PFSK-1 (cell line): ENCODE data around the gene PLEKHO1.

ENCODE experiments used
- FOXP2 ChIP-seq: optimal IDR thresholded peaks from 2 replicates; pipeline ENCODE3; 2011; ENCODE audit warnings: borderline replicate concordance, control low read depth, inconsistent platforms; ENCODE audit not compliant: insufficient read depth; ENCODE audit errors: extremely low read length, extremely low read depth
- POLR2AphosphoS5 ChIP-seq: IDR thresholded peaks from 2 replicates; pipeline ENCODE4 v1.6.1; 2012; ENCODE audit warnings: low read depth, mild to moderate bottlenecking, control low read depth, low read length, moderate library complexity
- REST ChIP-seq, 2 experiments: IDR thresholded peaks; 2 replicates each; pipeline versions ENCODE4 v1.6.1 to v1.8.0; 2011 to 2012; ENCODE audit warnings: low read depth in 2 of 2, low read length in 2 of 2, control low read depth in 1 of 2, inconsistent platforms in 1 of 2, mild to moderate bottlenecking in 1 of 2, moderate library complexity in 1 of 2; ENCODE audit not compliant: insufficient read depth in 1 of 2
- SIN3A ChIP-seq: IDR thresholded peaks from 2 replicates; pipeline ENCODE4 v1.6.1; 2012; ENCODE audit warnings: mild to moderate bottlenecking, low read length, moderate library complexity, borderline replicate concordance; ENCODE audit not compliant: insufficient read depth
- TAF1 ChIP-seq: IDR thresholded peaks from 2 replicates; pipeline ENCODE4 v1.6.1; 2012; ENCODE audit warnings: low read length, control low read depth, borderline replicate concordance; ENCODE audit not compliant: insufficient read depth

The PLEKHO1 gene

DNA sequence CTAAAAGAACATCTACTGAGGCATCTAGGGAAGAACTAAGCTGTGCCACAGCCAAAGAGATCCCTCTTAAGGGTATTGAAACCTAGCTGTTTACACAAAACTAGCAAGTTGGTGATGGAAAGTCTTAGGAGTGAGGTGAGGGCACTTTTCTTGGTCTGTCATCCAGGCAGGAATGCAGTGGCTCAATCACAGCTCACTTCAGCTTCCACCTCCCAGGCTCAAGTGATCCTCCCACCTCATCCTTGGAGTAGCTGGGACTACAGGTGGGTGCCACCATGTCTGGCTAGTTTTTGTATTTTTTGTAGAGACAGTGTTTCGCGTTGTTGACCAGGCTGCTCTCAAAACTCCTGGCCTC, 2.4 kb downstream of the PLEKHO1 start:
- no peak for TF ChIP-seq TAF1

GRCh38 chr1:150152772-150153456, 3.2 kb downstream of the PLEKHO1 start:
- no peak for TF ChIP-seq TAF1
- no peak for TF ChIP-seq SIN3A
- TF ChIP-seq REST (IDR thresholded peaks at IDR 0.05; ENCODE audit: insufficient read depth in 1 of 2, low read depth in 2 of 2, low read length in 2 of 2), result no peak
- no peak for TF ChIP-seq POLR2AphosphoS5
- no peak for TF ChIP-seq FOXP2

DNA sequence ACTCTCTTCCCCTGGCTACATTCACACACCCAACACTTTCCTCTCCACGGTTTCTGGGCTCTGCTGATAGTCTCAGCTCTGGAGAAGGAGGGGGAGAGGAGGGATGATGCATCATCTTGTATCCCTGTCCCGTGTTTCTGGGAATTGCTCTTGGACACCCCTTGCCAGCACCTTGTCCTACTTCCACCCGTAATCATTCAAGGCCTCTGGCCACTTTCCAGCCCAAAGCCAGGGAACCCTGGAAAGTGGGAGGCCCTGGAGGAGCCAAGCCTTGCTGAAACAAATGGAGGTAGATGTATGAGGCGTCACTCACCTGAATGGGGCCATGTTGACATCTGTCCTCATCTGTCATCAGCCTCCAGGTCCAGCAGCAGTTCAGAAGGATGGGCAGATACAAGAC, 4.4 kb downstream of the PLEKHO1 start:
- TF ChIP-seq FOXP2, result no peak
- TF ChIP-seq SIN3A, result no peak

DNA sequence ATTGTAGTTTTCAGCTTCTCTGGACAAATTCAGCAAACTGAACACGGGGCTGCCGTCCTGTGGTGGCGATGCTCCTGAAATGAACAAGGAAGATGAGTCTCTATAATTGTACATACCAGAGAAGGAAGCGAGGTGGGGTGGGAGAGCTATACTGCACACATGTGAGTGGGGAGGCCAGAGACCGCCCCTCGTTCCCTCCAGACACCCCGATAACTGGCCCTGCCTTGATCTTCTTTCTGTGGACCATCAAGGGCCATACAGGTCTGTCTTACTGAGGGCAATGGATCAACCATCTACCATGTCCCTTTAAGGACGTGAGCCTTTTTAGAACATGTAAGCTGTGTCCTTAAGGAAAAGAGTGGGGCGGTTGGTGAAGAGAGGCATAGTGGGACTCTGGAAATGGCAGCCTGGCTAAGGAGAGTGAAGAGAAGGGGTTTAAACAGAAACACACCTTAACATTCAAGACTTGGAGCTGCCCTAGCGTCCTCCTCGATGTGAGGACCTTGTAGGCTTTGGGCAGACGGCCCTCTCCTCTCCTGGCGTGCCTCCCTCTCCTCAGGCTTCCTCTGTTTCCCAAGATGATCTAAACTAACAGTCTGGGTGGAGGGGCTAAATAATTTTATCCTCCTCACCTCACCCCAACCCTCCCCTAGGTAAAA, 5.8 kb downstream of the PLEKHO1 start:
- TF ChIP-seq SIN3A (no peak), POLR2AphosphoS5 (no peak), TAF1 (no peak), REST (IDR thresholded peaks at IDR 0.05; ENCODE audit: insufficient read depth in 1 of 2, low read depth in 2 of 2, low read length in 2 of 2) (no peak), FOXP2 (no peak)

- TF ChIP-seq POLR2AphosphoS5 (no peak), SIN3A (no peak), FOXP2 (no peak), REST (IDR thresholded peaks at IDR 0.05; ENCODE audit: insufficient read depth in 1 of 2, low read depth in 2 of 2, low read length in 2 of 2) (no peak), TAF1 (no peak)
These were observed 7.3 kb downstream of the PLEKHO1 start for GRCh38 chr1:150156868-150157603.

DNA sequence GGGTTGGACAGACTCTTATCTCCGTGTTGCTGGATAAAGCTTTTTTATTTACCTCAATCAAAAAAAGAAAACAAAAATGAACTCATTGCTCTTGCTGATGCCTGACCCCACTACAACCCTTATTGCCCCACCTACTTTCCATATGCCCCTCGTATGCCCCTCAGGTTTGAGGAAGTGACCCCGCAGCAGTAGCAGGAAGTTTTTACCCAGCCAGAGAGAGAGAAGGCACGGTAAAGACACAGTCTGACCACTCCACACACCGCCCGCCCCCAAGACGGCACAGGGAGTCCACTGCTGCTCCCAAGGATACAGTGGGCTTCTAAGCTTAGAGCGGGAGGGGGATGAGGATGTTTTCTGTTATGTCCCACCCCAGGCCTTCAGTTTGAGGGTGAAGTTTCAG, 9.8 kb downstream of the PLEKHO1 start:
- TF ChIP-seq TAF1 (no peak), SIN3A (no peak), FOXP2 (no peak), POLR2AphosphoS5 (no peak), REST (IDR thresholded peaks at IDR 0.05; ENCODE audit: insufficient read depth in 1 of 2, low read depth in 2 of 2, low read length in 2 of 2) (no peak)
